HUDEP-2 (cell line): ENCODE data around the gene DYSF.

Source experiments
- DNase-seq, 76 experiments: peaks; one replicate each; lab custom pipeline; 2025; ENCODE audit not compliant: unreplicated experiment in 76 of 76; lab: John Stamatoyannopoulos, UW

DYSF gene

DNA sequence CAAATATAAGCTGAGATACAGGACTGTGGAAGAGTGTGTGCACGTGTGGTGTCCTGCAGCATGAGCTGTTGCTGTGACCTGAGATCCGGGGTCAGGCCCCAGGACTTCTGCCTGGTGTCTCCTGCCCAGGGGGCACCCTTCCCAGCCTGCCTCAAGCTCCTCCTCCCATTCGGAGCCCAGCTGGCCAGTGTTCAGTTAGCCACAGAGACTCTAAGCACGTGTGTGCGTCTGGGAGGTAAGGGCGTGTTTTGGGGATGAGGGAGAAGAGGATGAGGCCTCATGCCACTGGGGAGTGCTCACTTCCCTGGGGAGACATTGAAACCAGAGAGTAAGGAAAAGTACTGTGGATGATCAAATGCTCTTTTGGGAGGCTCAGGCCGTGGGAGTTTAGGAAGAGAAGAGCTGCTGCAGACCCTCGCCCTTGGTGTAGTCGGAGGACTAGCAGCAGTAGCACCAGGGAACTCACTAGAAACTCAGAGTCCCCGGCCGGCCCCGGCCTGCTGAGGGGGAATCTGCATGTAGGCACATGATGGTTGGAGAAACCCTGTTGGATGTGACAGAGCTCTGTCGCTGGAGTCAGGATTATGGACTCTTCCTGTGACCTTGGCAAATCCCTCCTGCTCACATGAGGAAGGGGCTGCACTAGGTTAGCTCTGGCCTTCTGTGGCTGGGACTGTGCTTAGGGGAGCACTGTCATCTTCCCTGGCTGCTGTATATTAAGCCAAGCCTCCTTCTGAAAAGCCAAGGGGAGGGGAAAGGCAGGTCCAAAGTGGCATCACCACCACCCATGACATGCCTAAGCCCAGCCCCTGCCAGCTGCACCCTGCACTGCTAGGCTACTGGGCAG is 231.1 kb downstream of the DYSF start:
- DNase-seq: no peak

DNA sequence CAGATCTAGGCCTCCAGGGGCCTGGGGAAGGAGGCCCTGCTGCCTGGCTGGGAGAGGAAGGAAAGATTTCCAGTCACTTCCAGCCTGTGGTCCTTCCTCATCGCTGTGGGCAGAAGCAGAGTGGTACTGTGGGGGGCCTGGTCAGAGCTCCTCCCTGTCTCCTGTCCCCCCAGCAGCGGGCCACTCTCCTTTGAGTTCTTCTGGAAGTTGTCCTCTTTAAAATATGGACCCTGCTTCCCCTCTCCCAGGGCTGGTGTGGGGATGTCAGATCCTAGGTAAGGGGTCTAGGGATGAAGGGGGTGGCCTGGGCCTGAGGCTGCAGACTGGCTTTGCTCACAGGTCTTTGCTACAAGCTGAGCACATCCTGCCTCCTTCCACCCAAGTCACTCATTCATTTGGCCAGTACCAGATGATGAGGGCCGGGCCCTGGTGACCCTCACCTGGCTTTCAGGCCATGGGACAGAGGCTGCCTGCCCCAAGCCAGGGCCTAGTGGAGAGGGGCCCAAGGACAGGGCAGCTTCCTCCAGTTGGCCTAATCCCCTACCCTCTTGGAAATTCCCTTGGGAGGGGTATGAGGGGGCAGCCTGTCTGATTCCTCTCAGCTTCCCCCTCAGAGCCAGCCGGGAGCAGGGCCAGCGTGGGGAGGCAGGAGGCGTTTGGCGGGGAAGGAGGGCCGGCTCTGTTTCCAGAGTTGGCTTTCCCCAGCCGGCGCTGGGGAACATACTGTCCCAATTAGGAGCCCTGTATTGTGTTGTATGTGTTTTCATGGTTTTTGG is 231.9 kb downstream of the DYSF start:
- DNase-seq: no peak

DNA sequence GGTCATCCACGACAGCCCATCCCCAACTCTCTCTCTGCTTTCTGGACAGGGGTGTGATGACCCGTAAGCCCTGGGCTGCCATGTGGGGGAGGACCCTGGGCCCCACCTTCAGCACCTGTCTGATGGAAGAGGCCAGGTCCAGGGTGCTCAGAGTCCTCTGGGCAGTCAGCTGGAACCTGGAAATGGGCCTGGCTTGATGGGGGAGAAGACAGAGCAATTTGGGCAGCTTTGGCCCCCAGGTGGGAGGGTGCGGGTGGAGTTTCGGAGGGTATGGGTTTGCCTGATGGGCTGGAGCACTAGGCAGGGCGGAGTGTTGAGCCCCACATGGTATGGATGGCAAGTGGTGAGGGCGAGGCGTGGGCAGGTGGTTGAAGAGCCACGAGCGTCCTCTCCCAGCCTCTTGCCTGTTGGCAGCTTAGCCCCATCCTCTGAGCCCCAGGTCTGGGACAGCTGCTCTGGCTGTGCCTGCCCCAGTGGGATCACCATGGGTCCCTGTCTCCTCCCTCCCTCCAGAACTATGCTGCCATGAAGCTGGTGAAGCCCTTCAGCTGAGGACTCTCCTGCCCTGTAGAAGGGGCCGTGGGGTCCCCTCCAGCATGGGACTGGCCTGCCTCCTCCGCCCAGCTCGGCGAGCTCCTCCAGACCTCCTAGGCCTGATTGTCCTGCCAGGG is 232.7 kb downstream of the DYSF start:
- DNase-seq: no peak

DNA sequence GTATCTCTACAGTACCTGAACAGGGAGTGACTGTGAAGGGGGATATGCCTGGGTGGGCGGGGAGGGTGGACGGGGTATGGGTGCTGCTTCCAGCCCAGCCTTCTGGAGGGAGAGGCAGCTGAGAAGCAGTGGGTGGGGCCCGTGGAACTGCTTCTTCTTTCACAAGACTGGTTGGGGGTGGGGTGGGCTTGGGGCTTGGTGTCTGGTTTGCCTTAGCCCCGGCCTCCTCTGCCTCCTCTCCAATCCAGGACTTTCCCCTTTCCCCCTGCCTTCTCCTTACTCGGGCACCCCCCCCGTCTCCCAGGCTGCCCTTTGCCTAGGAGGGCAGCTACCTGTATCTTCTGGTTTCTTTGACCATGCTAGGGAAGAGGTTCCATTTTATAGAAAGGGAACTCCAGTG is 233.4 kb downstream of the DYSF start:
- DNase-seq: no peak

DNA sequence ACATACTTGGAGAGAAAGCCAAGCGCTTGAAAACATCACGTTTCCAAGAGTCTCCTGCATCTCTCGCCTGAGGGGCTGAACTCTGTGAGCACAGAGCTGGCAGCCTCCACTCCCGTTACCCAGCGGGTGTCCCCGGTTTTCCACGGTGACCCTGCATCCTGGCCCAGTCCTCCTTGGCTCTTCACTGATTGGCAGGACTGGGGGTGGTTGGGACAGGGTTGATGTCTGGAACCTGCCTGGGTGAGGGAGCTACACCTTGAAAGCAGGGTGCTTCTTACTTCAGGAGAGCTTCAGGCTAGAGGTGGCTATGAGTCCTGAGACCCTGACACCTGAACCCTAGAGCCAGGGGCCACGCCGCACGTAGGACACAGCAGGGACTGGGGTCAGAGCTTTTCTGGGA is 234.1 kb downstream of the DYSF start:
- DNase-seq: no peak

DNA sequence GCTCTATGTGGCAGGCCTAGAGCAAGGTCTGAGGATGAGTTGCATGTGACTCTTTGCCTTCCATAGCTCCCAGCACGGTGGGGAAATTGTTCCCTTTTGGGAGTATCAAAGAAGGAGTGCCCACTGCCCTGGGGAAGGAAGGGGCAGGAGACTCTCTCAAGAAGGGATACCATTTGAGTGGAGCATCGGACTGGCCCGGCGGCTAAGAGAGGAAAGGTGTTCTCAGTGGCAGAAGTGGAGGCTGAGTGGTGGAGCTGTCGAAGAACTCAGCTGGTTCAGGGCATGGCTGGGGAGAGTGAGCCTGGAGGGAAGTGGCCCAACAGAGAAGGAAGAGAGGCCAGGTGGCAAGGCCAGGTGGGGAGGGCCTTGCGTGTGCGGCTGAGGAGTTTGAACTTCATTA is 235.2 kb downstream of the DYSF start:
- no peak for DNase-seq

DNA sequence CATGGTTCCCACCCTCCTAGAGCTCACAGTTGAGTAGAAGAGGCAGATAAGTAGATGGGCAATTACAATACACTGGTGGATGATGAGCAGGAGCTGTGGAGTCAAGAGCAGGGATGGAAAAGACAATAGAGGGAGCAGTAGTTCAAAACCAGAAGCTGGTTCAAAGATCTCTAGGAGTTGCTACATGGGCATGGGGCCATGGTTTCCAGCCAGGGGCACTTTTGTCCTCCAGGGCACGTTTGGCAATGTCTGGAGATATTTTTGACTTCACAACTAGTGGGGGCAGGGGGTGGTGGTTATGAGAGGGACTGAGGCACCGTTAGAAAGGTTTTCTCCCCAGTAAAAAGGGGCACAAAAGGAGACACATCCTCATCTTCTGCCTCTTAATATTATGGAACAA is 236.0 kb downstream of the DYSF start:
- no peak for DNase-seq

DNA sequence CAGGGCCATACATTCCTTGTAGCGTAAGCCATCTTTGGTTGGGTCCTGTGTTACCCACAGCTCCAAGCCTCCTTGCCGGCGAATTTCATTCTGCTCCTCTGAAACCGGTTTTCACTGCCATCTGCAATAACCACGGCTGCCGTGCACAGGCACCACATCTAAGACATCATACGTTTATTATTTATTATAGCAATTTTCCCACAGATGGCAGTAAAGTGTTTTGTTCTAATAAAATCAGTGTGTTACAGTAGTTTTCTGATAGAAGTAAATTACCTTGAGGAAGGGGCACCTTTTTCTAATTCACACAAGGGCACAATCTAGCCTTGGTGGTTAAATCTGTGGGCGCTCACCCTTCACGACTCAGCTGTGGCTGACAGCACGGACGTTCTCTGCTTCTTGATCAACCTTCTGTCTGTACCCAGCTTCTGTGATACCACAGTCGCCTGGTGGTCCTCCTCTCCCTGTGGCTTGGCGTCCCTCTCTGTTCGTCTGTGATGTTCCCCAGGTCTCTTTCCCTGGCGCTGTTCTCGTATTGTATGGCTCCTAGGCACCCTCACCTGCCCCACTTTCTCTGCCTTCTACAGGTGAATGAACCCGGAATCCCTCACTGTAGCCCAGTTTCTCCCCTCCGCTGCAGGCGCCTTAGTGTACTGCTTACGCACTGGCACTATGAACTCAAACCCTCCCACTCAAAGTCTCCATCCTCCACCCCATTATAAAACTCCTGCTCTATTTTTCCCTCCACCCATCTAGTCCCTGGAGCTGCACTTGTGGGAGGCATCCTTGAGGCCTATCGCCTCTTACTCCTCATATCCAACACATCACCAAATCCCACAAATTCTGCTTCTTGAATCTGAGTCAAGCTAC is 236.8 kb downstream of the DYSF start:
- DNase-seq: no peak

DNA sequence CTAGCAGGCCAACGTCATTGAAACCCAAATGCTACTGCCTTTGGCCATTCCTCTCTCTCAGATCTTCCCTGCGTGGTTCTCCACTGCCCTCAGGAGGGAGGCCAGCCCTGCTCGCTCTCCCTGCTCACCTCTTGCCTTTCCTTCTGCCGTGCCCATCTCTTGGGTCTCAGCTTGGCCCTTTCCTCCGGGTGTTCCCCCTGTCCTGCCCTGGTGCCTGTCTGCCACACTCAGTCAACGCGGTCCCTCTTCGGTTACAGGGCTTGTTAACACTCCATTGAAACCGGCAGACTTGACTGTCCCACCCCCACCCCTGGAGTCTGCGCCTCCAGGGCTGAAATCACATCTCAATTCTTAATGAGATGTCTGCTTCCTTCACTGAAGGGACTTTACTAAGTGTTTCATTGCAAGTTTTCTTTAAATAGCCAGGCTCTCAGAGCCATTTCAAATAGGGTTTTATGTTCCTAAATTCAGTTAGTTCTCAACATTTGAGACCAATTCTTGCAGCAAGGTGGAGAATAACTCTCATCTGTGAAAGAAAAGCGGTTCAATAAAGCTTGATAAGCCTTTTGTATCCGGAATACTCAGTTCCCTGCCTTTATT is 237.6 kb downstream of the DYSF start:
- no peak for DNase-seq

DNA sequence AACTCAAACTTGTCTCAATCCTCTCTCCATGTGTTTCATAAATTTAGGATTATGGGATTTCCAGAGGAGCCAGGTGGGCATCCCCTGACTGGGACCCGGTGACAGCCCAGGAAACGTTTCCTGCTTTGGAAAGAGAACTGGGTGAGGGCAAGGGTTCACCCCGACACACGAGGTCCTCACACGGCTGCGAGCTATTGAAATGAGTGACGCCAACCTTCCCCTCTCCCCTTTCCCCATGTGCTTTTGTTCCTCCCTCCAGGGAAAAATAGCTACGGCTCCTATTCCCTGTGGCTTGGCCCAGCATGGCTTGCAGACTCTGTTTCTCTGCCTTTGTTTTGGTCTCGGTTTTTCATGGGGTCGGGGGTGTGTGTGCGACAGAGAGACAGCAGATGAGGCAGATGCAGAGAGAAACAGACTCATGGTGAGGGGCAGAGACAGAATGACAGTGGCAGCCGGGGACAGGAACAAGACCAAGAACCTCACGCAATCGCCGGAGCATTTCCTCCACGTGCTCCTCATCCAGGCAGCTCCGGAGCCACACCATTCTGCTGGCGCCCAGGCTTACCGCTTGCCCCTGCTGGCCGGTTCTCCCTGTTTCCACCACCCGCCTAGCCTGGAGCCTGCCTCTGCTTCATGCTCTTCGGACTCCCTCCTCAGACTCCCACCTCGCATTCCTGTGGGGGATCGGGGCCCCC is 238.5 kb downstream of the DYSF start:
- DNase-seq: no peak

DNA sequence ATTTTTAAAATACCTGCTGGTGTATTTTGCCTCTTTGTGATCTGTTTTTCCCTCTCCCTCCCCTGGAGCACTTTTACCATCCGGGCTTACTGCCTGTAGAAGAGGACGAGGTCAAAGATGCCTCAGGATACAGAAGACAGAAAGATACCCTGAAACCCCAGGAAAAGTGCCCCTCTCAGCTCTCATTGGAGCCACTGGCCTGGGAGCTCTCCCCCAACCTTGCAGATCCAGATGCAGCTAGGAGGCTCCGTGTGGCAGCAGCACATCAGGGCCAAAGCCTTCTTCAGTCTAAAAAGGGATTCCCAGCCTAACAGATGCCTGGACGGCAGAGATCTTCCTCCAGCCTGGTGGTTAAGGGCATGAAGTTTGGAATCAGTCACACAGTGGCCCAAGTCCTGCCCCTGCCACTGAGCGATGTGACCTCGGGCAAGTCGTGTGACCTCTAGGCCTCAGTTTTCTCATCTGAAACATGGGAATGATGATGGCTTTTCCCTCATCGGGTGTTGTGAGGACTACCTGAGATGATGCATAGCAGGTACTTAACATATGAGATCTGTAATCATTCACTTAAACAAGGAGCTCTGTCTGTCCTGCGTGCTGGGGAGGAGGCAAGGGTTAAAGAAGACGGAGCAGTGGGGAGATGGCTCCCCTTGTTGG is 239.4 kb downstream of the DYSF start:
- DNase-seq: no peak

DNA sequence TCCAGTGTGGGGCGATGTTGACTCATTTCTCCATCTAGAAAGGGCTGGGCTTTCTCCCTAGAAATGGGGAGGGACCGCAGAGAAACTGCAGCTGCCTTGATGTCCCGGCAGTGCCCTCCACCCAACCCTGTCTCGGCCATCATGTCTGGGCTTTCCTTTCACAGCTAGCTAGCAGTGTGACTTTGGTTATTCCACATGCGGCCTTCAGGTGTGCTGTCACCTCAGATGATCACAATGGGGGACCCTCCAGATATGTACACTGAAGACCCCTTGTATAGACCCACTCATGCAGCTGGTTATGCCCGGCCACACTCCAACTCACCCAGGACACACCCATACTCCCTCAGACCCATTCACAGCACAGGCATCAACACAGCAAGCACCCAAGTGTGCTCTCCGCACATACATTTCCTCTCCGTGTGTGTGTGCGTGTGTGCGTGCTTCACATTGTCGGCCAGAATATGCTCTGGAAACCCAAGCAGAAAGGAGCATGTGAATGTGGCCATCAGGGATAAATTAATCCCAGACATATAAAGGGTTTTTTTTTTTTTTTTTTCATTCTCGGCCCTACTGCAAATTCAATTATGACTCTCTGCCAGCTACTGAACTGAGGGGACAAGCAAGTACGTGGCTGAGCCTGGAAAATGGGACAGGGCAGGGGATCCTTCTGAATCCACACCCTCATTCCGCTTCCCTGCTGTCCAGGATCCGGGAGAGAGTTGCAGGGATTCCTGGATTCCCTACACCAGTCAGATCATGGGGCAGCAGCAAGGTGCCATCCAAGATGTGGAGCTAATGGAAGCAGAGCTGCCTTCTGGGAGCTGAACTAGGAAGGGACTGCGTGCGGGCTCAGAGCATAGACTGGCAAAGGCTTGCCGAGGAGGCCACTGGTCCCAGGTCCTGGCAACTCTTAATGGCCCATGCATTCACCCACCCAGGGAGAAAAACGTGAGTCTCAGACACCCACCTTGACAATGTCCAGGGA is 240.2 kb downstream of the DYSF start:
- no peak for DNase-seq

DNA sequence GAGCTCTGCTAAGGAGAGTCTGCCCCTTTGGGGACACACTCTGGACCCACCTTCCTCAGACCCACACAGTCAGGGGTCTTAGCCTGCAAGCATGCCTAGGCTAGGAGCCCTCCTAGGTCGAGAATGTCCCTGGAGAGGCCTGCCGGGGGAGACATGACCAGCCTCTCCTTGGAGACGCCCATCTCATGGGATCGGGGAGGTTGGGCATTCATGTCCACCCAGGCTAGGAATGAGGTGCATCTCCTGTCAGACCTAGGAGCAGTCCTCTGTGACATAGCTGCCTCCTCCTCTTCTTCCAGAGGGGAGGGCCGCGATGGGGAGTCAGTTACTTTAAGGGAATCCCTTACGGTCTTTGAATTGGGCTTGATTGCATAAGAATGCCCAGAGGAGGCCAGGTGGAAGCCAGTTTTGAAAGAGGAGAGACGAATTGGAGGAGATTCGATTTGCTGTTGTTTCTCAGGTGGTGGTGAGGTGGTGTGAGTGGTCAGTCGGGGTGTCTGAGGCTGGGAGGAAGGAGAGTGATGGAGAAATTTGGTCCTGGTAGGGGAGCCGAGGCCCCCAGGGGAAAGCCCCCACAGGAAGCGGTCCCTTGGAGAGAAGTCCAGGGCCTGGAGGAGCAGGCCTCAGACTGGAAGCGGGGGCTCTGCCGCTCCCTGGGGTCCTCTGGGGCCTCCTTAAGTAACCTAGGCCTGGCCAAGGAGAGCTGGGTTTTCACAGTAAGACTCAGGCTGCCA is 241.3 kb downstream of the DYSF start:
- DNase-seq: no peak

DNA sequence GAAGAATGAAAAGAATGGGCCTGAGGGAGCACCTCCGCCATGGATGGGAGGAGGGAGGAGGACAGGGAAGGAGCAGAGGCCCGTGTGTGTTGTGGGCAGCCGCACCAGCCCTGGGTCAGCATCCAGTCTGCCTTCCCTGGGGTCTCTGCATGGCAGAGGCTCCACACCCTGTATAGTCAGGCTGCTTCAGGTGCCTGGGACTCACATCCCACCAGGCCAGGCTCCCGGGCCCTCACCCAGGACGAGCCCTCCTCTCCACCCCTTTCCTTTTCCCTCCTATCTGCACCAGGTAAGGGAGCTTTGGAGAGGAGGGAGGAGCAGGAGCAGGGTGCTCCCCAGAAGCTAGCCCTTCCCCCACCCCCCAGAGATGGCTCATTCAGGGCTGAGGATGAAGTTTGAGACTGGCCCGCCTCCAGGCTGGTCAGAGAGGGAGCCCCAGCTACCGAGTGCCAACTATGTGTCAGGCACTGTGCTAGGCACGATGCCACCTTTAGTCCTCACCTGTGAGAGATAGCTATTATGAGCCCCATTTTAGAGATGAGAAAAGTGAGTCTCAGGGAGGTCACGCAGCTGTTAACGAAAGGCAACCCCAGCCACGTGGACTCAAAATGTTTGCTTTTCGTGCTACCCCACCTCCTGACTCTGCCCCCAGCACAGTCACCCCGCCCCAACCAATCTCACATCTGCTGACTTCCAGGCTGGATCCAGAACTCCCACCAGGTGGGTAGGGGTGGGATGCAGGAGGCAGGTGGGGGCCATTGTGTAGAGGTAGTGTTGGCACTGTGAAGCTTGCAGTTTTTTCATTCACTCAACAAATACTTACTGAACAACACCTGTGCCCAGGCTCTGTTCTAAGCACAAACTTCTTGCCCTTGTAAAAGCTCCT is 242.1 kb downstream of the DYSF start:
- no peak for DNase-seq

DNA sequence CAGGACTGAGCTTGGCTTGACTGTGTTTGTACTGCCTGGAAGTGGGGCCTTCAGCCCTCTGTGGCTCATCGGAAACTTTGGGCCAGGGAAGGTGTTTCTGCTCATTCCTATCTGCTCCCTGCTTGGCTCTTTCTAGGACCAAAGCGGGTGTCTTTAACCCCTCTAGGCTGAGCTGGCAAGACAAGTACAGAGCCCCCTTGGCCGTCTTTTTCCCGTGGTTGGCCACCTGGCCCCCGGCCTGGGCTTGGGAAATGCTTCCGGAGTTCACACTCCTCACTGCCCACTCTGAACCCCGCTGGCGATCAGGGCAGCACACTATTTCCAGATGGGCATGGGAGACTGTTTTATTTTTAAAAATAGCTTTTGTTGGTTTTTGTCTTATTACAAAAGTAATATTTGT is 243.0 kb downstream of the DYSF start:
- DNase-seq: no peak
